Trophoblast cell (in vitro differentiated cells and primary cell): ENCODE results near the gene FAM3A.

Experiments used
- DNase-seq, 2 donors: peaks; one replicate each; pipeline ENCODE4 v3.0.0-alpha.2; 2016
- H2AFZ ChIP-seq: 2 replicates; pipeline ENCODE4 v1.6.1; 2013; ENCODE audit warnings: low read length, moderate library complexity, mild to moderate bottlenecking; ENCODE audit not compliant: insufficient read depth, poor library complexity
- H2AK5ac ChIP-seq: 2 replicates; pipeline ENCODE4 v1.6.1; 2013; ENCODE audit warnings: mild to moderate bottlenecking, low read length
- H2BK120ac ChIP-seq: 2 replicates; pipeline ENCODE4 v1.6.1; 2013; ENCODE audit warnings: low read length, mild to moderate bottlenecking, moderate library complexity; ENCODE audit not compliant: insufficient read depth, poor library complexity
- H2BK12ac ChIP-seq: 2 replicates; pipeline ENCODE4 v1.6.1; 2013; ENCODE audit warnings: mild to moderate bottlenecking, low read length, moderate library complexity
- H2BK5ac ChIP-seq: 2 replicates; pipeline ENCODE4 v1.6.1; 2013; ENCODE audit warnings: low read length, low read depth, moderate library complexity, mild to moderate bottlenecking; ENCODE audit not compliant: poor library complexity
- H3K14ac ChIP-seq: 2 replicates; pipeline ENCODE4 v1.6.1; 2013; ENCODE audit warnings: mild to moderate bottlenecking, low read length
- H3K18ac ChIP-seq: 2 replicates; pipeline ENCODE4 v1.6.1; 2013; ENCODE audit warnings: mild to moderate bottlenecking, low read length
- H3K23ac ChIP-seq: 2 replicates; pipeline ENCODE4 v1.6.1; 2013; ENCODE audit warnings: low read length
- H3K27ac ChIP-seq: 2 replicates; pipeline ENCODE4 v1.5.1; 2013; ENCODE audit warnings: low read depth, mild to moderate bottlenecking, inconsistent platforms, low read length, moderate library complexity
- H3K27me3 ChIP-seq: 2 replicates; pipeline ENCODE4 v1.6.1; 2013; ENCODE audit warnings: inconsistent platforms, mild to moderate bottlenecking, low read length, moderate library complexity; ENCODE audit not compliant: insufficient read depth
- H3K36me3 ChIP-seq, 2 experiments: 1 replicate in 1 of 2; 2 replicates in 1 of 2; pipeline ENCODE4 v1.6.1; 2013; ENCODE audit warnings: low read length in 2 of 2, mild to moderate bottlenecking in 2 of 2, moderate library complexity in 1 of 2; ENCODE audit not compliant: insufficient read depth in 2 of 2, control insufficient read depth in 1 of 2
- H3K4ac ChIP-seq: 2 replicates; pipeline ENCODE4 v1.6.1; 2013; ENCODE audit warnings: low read depth, mild to moderate bottlenecking, low read length, moderate library complexity
- H3K4me1 ChIP-seq, 2 experiments: 1 replicate in 1 of 2; 2 replicates in 1 of 2; pipeline ENCODE4 v1.6.1; 2013; ENCODE audit warnings: low read length in 2 of 2, mild to moderate bottlenecking in 2 of 2, moderate library complexity in 1 of 2; ENCODE audit not compliant: insufficient read depth in 2 of 2, control insufficient read depth in 1 of 2
- H3K4me2 ChIP-seq: 2 replicates; pipeline ENCODE4 v1.6.1; 2013; ENCODE audit warnings: inconsistent platforms, mild to moderate bottlenecking, low read length, moderate library complexity
- H3K4me3 ChIP-seq: 2 replicates; pipeline ENCODE4 v1.5.1; 2013; ENCODE audit warnings: mild to moderate bottlenecking, low read depth, low read length, inconsistent platforms
- H3K79me1 ChIP-seq: one replicate; pipeline ENCODE4 v1.6.1; 2013; ENCODE audit warnings: low read length
- H3K79me2 ChIP-seq: 2 replicates; pipeline ENCODE4 v1.6.1; 2013; ENCODE audit warnings: low read length, mild to moderate bottlenecking; ENCODE audit not compliant: control insufficient read depth, insufficient read depth, poor library complexity
- H3K9ac ChIP-seq: 2 replicates; pipeline ENCODE4 v1.6.1; 2013; ENCODE audit warnings: mild to moderate bottlenecking, low read length
- H3K9me3 ChIP-seq: 2 replicates; pipeline ENCODE4 v1.6.1; 2013; ENCODE audit warnings: low read depth, mild to moderate bottlenecking, control low read depth, inconsistent platforms, low read length; ENCODE audit not compliant: insufficient read depth
- H4K12ac ChIP-seq: 2 replicates; pipeline ENCODE4 v1.6.1; 2013; ENCODE audit warnings: low read depth, mild to moderate bottlenecking, low read length, moderate library complexity
- H4K8ac ChIP-seq: 2 replicates; pipeline ENCODE4 v1.6.1; 2013; ENCODE audit warnings: low read depth, mild to moderate bottlenecking, low read length, moderate library complexity
- H4K91ac ChIP-seq: one replicate; pipeline ENCODE4 v1.6.1; 2013; ENCODE audit warnings: low read depth, mild to moderate bottlenecking, low read length, moderate library complexity
- WGBS: extraction: QIAGEN DNeasy Blood & Tissue Kit; methylation state at CpG from one replicate; pipeline ENCODE4 v1.1.7; 2013; ENCODE audit warnings: missing lambda C conversion rate; ENCODE audit not compliant: insufficient read length, insufficient coverage; ENCODE audit errors: extremely low coverage; 5-methylcytosine and 5-hydroxymethylcytosine counted together

FAM3A gene

GRCh38 chrX:154487518-154488290 lies 28.3 kb downstream of the FAM3A start:
- peaks cover 20 to 22% of the 10 kb centered on the region in 2 experiments for H3K4me1 ChIP-seq
- H2BK120ac ChIP-seq, result no peak overlapping the region
- H3K36me3 ChIP-seq, result peaks cover 31 to 34% of the 10 kb centered on the region in 2 experiments
- no peak overlapping the region for H4K8ac ChIP-seq
- no peak overlapping the region for H3K9ac ChIP-seq
- H3K4me3 ChIP-seq, result no peak overlapping the region
- no peak overlapping the region for H2BK5ac ChIP-seq
- H3K23ac ChIP-seq, result no peak overlapping the region
- H3K14ac ChIP-seq, result no peak overlapping the region
- peaks cover 17% of the 10 kb centered on the region for H3K79me1 ChIP-seq
- DNase-seq, result no peak
- no peak overlapping the region for H4K12ac ChIP-seq
- peaks cover 16% of the 10 kb centered on the region for H3K79me2 ChIP-seq
- no peak overlapping the region for H2AFZ ChIP-seq
- H2BK12ac ChIP-seq, result no peak overlapping the region
- peaks cover 1% of the 10 kb centered on the region for H3K9me3 ChIP-seq
- H3K18ac ChIP-seq, result no peak overlapping the region
- no CpG with 5 or more reads among the region's 28 CpGs for WGBS
- peak overlapping the region; percentile 1 for H4K91ac ChIP-seq
- peak overlapping the region; percentile 70 for H3K4me2 ChIP-seq
- peak overlapping the region; percentile 15 for H3K4ac ChIP-seq
- H3K27me3 ChIP-seq, result no peaks in the 10 kb centered on the region
- H2AK5ac ChIP-seq, result peak overlapping the region; percentile 1
- peak overlapping the region; percentile 93 for H3K27ac ChIP-seq

GRCh38 chrX:154486396-154487207 lies 29.4 kb downstream of the FAM3A start, which contains the start of gene UBL4A:
Gene UBL4A, minus strand, starts transcription at chrX:154486615. Its CDS starts 31 bp downstream, at chrX:154486584.
- Histone ChIP-seq H3K4me3 (peak within 1 kb of the TSS; percentile 83), H3K14ac (peak within 1 kb of the TSS; percentile 90), H2AK5ac (peak within 1 kb of the TSS; percentile 88), H3K23ac (no peak within 1 kb of the TSS), H2BK120ac (peak within 1 kb of the TSS; percentile 92), H3K4me2 (peak within 1 kb of the TSS; percentile 83), H2BK12ac (peak within 1 kb of the TSS; percentile 37), H3K79me1 (peaks cover 17% of the 10 kb centered on the region), H3K18ac (peak within 1 kb of the TSS; percentile 92), H3K36me3 (peaks cover 31 to 34% of the 10 kb centered on the region in 2 experiments), H3K9me3 (peaks cover 1% of the 10 kb centered on the region), H3K4ac (peak within 1 kb of the TSS; percentile 88), H2BK5ac (peak within 1 kb of the TSS; percentile 80), H3K79me2 (peaks cover 16% of the 10 kb centered on the region), H4K8ac (peak within 1 kb of the TSS; percentile 87), H4K12ac (peak within 1 kb of the TSS; percentile 64), H3K27ac (peak within 1 kb of the TSS; percentile 93), H3K27me3 (no peaks in the 10 kb centered on the region), H2AFZ (peak within 1 kb of the TSS; percentile 66), H3K9ac (peak within 1 kb of the TSS; percentile 87), H3K4me1 (peaks cover 20 to 22% of the 10 kb centered on the region in 2 experiments), H4K91ac (peak within 1 kb of the TSS; percentile 96)
- WGBS, result no CpG with 5 or more reads among the region's 95 CpGs
- peak; percentile 44 to 49 for DNase-seq

DNA sequence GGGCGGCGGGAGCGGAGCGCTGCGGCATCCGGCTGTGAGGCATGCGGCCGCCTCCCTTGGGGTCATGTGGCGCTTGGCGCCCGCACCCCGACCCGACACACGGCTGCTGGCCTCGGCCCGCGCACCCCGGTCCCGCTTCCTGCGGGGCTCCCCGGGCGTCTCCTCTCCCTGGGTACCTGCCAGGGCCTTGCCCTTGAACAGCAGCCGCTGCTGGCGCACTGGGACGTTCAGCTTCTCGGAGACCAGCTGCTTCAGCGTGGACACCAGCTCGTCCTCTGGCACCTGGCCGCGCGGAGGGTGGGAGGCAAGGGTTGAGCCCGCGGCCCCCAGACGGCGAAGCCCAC lies 30.0 kb downstream of the FAM3A start:
- Histone ChIP-seq H2BK12ac (peak overlapping the region; percentile 24), H3K23ac (no peak overlapping the region), H3K36me3 (peaks cover 31 to 34% of the 10 kb centered on the region in 2 experiments), H2AK5ac (peak overlapping the region; percentile 88), H3K79me1 (peaks cover 14% of the 10 kb centered on the region), H3K79me2 (peaks cover 16% of the 10 kb centered on the region), H3K4me3 (peak overlapping the region; percentile 83), H3K9ac (peak overlapping the region; percentile 87), H2BK5ac (peak overlapping the region; percentile 80), H3K14ac (peak overlapping the region; percentile 90), H2AFZ (peak overlapping the region; percentile 66), H3K4me2 (peak overlapping the region; percentile 83), H3K9me3 (peaks cover 1% of the 10 kb centered on the region), H3K18ac (peak overlapping the region; percentile 92), H4K8ac (peak overlapping the region; percentile 87), H3K27me3 (no peaks in the 10 kb centered on the region), H4K12ac (peak overlapping the region; percentile 64), H4K91ac (peak overlapping the region; percentile 96), H3K4ac (peak overlapping the region; percentile 88), H3K4me1 (peaks cover 20 to 22% of the 10 kb centered on the region in 2 experiments), H3K27ac (peak overlapping the region; percentile 92), H2BK120ac (peak overlapping the region; percentile 92)
- peak in 1 of 2 donors; percentile 26 for DNase-seq
- no CpG with 5 or more reads among the region's 35 CpGs for WGBS
